HG03432 (cell line): ENCODE data around the gene INPP5A.

Source experiments
- ATAC-seq: cut with Tn5 transposase; IDR thresholded peaks from one replicate; pipeline ENCODE4 v1.9.1; 2021; ENCODE audit warnings: mild to moderate bottlenecking, moderate library complexity; ENCODE audit not compliant: unreplicated experiment

INPP5A gene

GRCh38 chr10:132640326-132641125, 102.9 kb downstream of the INPP5A start:
- ATAC-seq: no peak

GRCh38 chr10:132641401-132641800, 103.8 kb downstream of the INPP5A start:
- ATAC-seq: no peak

- no peak for ATAC-seq
These were observed 104.6 kb downstream of the INPP5A start for GRCh38 chr10:132641966-132642731.

GRCh38 chr10:132642732-132643008, 105.1 kb downstream of the INPP5A start:
- no peak for ATAC-seq

DNA sequence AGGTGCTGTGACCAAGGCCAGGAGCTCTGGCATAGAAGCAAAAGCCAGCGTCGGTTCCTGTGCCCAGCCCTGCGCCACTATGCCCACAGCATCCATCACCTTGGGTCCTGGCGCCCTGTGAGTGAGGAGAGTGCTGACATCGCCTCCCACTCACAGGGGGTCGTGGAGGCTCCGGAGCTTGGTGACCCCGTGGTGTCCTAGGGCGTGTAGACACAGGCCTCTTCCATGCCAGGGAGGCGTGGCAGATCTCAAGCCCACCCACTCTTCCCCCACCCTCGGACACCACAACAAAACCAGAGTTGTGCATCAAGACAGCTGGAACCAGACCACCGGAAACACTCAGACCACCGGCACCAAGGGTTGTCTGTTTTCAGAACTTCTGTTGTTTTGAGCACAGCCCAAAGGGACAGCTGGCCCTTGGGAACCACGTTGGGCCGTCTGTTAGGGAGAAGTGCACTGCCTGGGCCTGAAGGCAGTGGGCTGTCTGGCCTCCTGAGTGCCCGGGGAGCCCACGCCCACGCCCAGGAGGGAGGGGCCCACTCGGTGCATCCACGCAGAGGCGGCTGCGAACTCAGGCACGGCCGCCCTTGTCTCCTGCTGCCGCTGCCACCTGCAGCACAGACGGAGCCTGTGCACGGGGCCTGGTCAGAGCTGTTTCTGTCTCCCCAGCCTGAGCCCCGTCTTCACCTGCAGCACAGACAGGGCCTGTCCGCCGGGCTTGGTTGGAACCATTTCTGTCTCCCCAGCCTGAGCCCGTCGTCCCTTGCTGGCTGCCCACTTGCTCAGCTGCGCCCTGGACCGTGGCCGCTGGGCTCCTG, 106.3 kb downstream of the INPP5A start:
- ATAC-seq: no peak

GRCh38 chr10:132644527-132645246, 107.1 kb downstream of the INPP5A start:
- no peak for ATAC-seq

DNA sequence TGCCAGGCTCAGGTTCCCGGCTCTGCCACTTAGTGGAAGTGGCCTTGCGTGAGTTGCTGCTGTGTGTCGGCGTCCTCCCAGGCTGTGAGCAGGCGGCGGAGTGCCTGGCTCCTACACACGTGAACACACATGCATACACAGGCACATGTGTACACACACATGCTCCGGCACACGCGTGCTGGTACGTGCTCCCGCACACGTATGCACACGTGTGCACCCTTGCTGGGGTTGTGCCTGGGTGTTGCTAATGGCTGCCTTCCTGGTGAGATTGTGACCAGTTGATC, 107.6 kb downstream of the INPP5A start:
- no peak for ATAC-seq

DNA sequence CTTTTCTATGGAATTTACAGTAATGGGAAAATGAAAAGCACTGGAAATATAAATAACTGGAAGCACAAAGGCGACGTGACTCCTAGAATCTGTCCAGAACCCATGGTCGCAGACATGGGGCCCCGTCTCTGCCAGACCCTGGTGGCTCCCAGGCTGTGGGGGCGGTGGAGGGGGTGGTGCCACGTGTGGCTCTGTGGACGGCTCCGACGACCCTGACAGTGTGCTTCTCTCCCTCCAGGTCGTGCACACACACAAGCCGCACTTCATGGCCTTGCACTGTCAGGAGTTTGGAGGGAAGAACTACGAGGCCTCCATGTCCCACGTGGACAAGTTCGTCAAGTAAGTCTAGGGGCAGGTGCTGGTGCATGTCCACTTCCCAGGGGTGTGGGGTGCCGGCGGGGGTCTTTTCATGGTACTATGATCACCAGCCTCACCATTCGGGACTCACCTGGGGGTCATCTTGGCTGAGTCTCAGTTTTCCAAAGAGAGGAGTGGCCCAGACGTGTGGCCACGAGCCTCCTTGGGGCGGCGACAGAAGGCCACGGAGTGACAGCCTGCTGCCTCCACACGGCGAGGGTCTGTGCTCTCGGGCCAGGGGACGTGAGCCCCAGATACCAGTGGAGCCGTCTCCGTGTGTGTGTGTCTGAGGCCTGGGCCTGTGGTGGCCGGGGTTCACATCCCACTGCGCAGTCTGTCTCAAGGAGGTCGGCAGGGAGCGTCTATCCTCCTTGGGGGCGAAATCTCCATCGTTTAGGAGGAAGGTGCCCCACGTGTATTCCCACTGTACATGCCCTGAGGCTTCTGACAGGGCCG, 108.2 kb downstream of the INPP5A start:
- ATAC-seq: no peak

- no peak for ATAC-seq
These were observed 109.0 kb downstream of the INPP5A start for GRCh38 chr10:132646443-132647097.

GRCh38 chr10:132647424-132647823, 109.8 kb downstream of the INPP5A start:
- no peak for ATAC-seq

DNA sequence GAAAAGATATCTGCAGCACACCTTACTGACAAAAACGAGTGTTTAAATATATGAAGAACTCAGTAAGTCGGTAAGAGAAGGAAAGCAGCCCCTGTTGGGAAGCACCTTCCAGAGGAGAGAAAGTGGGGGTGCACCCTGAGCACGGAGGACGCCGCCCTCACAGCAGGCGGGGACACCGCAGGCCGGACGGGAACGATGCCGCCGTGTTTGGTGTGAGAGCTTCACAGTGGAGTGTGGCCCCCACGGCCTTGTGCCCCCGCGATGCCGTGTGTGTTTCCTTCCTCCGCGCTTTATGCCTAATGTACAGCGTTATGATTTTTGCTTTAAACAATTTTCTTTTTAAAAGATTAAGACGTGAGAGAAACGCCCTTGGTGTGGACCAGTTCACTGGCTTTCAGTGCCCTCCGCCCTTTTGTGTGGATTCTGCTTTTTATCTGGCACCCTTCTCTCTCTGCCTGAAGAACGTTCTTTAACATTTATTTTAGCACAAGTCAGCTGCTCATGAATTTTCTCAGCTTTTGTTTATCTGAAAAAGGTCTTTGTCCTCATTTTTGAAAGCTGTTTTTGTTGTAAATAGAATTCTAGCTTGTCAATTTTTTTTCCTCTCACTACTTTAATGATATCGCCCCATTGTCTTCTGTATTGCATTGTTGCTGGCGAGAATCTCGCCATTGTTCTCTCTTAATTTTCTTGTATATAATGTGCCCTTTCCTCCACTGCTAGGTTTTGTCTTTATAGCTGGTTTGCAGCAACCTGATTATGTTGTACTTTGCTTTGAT, 110.7 kb downstream of the INPP5A start:
- no peak for ATAC-seq

DNA sequence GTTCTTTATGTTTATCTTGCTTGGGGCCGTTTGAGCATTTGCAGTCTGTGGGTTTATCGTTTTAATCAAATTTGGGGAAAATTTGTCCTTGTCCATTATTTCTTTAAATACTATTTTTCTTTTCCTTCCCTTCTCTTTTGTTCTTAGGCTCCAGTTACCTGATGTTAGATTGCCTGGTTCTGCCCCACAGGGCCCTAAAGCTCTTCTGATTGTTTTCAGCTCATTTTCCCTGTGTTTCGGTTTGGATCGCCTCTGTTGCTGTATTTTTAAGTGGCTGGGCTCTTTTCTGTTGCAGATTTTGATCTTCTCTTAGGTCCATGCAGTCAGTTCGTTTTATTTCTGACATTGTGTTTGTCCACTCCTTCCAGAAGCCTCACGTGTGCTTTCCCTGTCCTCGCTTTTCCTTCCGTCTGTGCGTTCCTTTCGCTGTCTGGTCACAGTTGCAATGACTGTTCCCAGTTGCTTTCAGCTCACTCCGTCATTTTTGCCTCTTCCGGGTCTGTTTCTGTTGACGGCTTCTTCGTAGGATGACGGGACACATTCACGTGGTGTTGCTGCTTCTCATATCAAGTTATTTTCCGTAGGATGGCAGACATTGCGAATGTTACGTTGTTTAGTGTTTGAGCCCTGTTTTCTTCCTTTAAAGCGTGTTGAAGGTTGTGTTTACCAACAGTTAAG, 111.4 kb downstream of the INPP5A start:
- ATAC-seq: no peak

DNA sequence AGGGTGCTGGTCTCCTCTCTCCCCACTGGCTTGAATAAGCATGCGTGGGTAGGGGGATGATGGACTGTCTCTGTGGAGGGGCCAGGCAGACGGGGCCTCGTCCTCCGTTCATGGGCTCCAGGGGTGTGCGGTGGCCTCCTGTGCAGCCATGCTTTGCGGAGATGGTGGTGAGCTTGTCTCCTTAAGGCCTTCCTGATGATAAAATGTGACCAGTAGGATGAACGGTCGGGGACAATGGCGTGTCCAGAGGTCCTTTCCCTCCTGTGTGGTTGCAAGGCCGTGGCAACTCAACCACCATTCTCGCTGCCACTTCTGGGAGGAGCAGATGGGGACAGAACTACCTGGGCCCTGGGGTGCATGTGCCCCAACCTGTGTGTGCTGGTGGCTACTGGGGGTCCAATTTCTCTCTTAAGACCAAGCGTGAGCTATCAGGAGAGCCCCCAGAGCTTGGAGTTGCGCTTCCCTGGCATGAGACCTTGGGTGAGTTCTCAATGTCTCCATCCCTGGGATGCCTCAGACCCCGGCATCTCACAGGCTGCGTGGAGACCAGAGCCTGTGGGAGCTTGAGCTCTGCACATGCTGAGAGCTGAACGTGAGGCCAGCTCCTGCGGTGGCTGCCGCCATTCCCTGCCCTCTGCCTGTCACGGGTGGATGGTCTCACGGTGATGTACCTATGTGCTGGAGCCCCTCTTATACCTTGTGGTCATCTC, 112.2 kb downstream of the INPP5A start:
- ATAC-seq: no peak

- no peak for ATAC-seq
These were observed 113.1 kb downstream of the INPP5A start for GRCh38 chr10:132650611-132651250.

GRCh38 chr10:132651511-132652029, 114.0 kb downstream of the INPP5A start:
- no peak for ATAC-seq

DNA sequence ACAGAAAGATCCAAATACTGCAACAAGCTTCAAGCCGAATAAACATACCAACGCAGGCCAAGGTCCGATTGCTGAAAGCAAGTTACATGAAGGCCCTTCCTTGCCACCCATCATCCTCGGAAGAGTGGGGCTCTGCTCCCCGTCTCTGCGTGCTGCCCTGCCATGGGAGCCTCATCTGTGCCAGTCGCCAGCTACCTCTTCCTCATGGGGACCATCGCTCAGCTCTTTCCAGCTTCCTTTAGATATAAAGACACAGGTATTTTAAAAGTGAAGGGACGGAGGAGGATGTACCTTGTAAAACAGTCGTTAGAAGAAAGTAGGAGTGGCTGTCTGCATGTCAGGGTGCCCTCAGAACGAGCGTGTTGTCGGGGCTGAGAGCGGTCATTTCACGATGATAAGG, 114.9 kb downstream of the INPP5A start:
- no peak for ATAC-seq

DNA sequence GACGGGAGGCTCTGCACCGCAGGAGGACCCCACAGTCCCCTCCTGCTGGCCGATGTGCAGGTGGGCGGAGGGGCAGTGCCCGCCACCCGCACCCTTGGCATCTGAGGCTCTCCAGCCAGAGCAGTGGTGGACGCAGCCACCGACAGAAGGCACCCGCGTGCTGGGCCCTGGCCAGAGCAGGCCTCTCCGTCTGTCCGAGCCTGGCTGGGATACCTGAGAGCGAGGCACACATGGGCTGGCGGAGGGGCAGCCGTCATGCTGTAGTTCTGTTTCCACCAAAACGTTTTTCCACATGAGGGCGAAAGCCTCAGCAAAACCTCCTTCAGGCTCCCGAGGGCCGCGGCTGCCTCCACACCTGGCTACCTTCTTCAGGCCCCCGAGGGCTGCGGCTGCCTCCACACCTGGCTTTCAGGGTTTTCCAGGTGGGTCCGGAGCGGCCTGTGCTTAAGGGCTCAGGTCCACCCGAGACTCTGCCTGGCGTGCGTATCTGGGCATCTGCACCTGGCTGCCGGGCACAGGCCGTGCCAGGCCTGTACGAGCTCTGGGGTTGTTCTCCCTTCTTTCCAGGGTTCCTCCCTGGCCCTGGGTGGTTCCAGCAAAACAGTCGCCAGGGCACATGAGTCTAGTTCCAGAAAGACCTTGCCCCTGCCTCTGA, 115.5 kb downstream of the INPP5A start:
- ATAC-seq: no peak
